T-helper 2 cell treated with Interferon-gamma antibody and Interleukin-4, amounts not matched to agents 100 ng/mL and 5 ng/mL, for 36 hours (primary cell): ENCODE results near the gene SLC26A3. TPM values are rescaled to one million over a fixed set of nuclear protein-coding genes. Genes with fewer than 3 reads are reported as not detected.
"Not testable (repeated sequence)": the region's sequence is repeated elsewhere in the genome, so short reads cannot be mapped to it uniquely, and the experiment has no call there.

Source experiments
- intact Hi-C: fragments of 100-400 bp; cut with micrococcal nuclease; formaldehyde crosslinking; loops from one replicate; pipeline ENCODE4 v1.15.1; 2023
- total RNA-seq: library from RNA; stranded (reverse); gene quantifications from 2 replicates; pipeline ENCODE4 v1.2.3, GENCODE V29; 2022

The SLC26A3 gene
- not detected in 2 replicates for total RNA-seq

- intact Hi-C loops, result no loop called here
These were observed at the start of gene SLC26A3 for GRCh38 chr7:107803009-107803610. Gene SLC26A3, minus strand, starts transcription at chr7:107803223. Its CDS starts 8,714 bp downstream, at chr7:107794509.

GRCh38 chr7:107850643-107851042, 47.6 kb upstream of the SLC26A3 start:
- intact Hi-C loops, result no loop called here

GRCh38 chr7:107850216-107850615, 47.2 kb upstream of the SLC26A3 start:
- intact Hi-C loops, result no loop called here

- intact Hi-C loops, result not testable (repeated sequence)
These were observed 45.2 kb upstream of the SLC26A3 start for GRCh38 chr7:107848211-107848610.

- intact Hi-C loops, result not testable (repeated sequence)
These were observed 44.8 kb upstream of the SLC26A3 start for GRCh38 chr7:107847836-107848175.

GRCh38 chr7:107847168-107847835, 44.3 kb upstream of the SLC26A3 start:
- intact Hi-C loops, result no loop called here

GRCh38 chr7:107846324-107846723, 43.3 kb upstream of the SLC26A3 start:
- intact Hi-C loops, result no loop called here

GRCh38 chr7:107843184-107843583, 40.2 kb upstream of the SLC26A3 start:
- intact Hi-C loops, result loop anchor here (2.0 kb wide), 1 partner anchor 26 kb away; no protein-coding TSS in a partner anchor

GRCh38 chr7:107842213-107842612, 39.2 kb upstream of the SLC26A3 start:
- intact Hi-C loops, result loop anchor here (2.0 kb wide), 1 partner anchor 27 kb away; no protein-coding TSS in a partner anchor

- intact Hi-C loops, result no loop called here
These were observed 36.0 kb upstream of the SLC26A3 start for GRCh38 chr7:107838816-107839565.

- intact Hi-C loops, result no loop called here
These were observed 35.1 kb upstream of the SLC26A3 start for GRCh38 chr7:107838024-107838601.

GRCh38 chr7:107837145-107837512, 34.1 kb upstream of the SLC26A3 start:
- intact Hi-C loops, result no loop called here

GRCh38 chr7:107836237-107837144, 33.5 kb upstream of the SLC26A3 start:
- intact Hi-C loops, result no loop called here

GRCh38 chr7:107834401-107834800, 31.4 kb upstream of the SLC26A3 start:
- intact Hi-C loops, result no loop called here

GRCh38 chr7:107833684-107834106, 30.7 kb upstream of the SLC26A3 start:
- intact Hi-C loops, result no loop called here

- intact Hi-C loops, result no loop called here
These were observed 27.4 kb upstream of the SLC26A3 start for GRCh38 chr7:107830420-107830819.

- intact Hi-C loops, result no loop called here
These were observed 25.5 kb upstream of the SLC26A3 start for GRCh38 chr7:107828540-107828939.

- intact Hi-C loops, result no loop called here
These were observed 24.5 kb upstream of the SLC26A3 start for GRCh38 chr7:107827501-107827900.

- intact Hi-C loops, result no loop called here
These were observed 23.4 kb upstream of the SLC26A3 start for GRCh38 chr7:107826451-107826850.

GRCh38 chr7:107824858-107825257, 21.8 kb upstream of the SLC26A3 start:
- intact Hi-C loops, result no loop called here

GRCh38 chr7:107818622-107819021, 15.6 kb upstream of the SLC26A3 start:
- intact Hi-C loops, result loop anchor here (5.0 kb wide), 1 partner anchor 39 kb away; no protein-coding TSS in a partner anchor
